MG63 (cell line): ENCODE data around the gene AGPAT2. TPM values are rescaled to one million over a fixed set of nuclear protein-coding genes. Genes with fewer than 3 reads are reported as not detected.
A peak's percentile ranks its signal among the peaks of the same experiment; 100 is the strongest.

ENCODE experiments used
- DNase-seq: peaks from one replicate; pipeline ENCODE4 v3.0.0-alpha.2; 2020
- H3K27me3 ChIP-seq: fragments of 250-450 bp; sonication (Bioruptor Pico); 2 replicates; pipeline ENCODE4 v1.5.1; 2020; ENCODE audit warnings: mild to moderate bottlenecking, moderate library complexity
- H3K36me3 ChIP-seq: fragments of 250-450 bp; sonication (Bioruptor Pico); 2 replicates; pipeline ENCODE4 v1.5.1; 2020; ENCODE audit warnings: mild to moderate bottlenecking, moderate library complexity
- H3K4me3 ChIP-seq: fragments of 250-450 bp; sonication (Bioruptor Pico); 2 replicates; pipeline ENCODE4 v1.5.1; 2020; ENCODE audit warnings: mild to moderate bottlenecking, moderate library complexity
- H3K9me3 ChIP-seq: fragments of 250-450 bp; sonication (Bioruptor Pico); 2 replicates; pipeline ENCODE4 v1.5.1; 2020; ENCODE audit warnings: mild to moderate bottlenecking, moderate library complexity
- total RNA-seq: library from RNA; depleted of rRNA; stranded (reverse); fragments of >200 nt; shearing (Covaris generic); gene quantifications from 2 replicates; pipeline ENCODE4 v1.2.3, GENCODE V29; 2014; ENCODE audit warnings: low replicate concordance; rRNA removed

Gene AGPAT2
- 58.8 and 116 TPM in 2 replicates for total RNA-seq

DNA sequence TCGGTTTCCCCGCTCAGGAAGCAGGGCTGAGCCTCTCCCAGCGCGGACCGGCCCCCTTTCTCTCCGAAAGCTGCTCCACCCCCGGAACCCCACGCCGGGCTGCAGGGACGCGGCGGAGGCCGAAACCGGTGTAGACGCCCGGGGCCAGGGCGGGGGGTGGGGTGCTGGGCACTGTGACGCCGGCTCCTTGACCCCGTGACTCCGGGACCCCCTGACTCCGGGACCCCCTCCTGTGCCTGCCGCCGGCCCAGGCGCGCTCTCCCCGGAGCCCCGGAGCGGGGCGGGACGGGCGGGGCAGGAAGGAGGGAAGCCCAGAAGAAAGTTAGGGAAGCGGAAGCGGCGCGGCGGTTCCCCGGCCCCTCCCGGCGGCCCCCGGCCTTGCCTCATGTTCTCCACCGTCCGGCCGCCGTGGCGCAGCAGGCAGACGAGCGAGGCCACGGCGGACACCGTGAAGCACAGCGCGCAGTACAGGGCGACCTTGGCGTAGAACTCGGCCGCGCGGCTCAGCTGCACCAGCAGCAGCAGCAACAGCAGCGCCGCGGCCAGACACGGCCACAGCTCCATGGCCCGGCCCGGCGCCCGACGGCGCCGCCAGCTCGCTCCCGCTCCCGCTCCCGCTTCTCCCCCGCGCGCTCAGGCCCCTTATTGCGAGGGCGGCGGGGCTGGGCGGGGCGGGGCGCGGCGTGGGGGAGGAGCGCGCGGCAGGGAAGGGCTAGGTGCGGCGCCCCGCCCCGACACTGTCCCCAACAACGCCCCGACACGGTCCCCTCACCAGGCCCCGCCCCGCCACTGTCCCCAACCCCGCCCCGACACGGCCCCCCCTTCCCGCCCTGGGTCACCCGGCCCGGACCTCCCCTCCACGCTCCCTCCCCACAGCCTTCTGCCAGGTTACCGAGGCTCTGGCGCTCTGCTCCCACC lies at the start of gene AGPAT2:
AGPAT2 (minus strand) TSS at position 664 of the 918 bp plus-strand sequence; CDS start at position 564, 100 bp downstream.
- H3K27me3 ChIP-seq, result no peaks in the 10 kb centered on the region
- no peaks in the 10 kb centered on the region; the same call in 1 of the 2 replicates for H3K36me3 ChIP-seq
- H3K4me3 ChIP-seq, result peak within 1 kb of the TSS; percentile 83
- no peaks in the 10 kb centered on the region for H3K9me3 ChIP-seq
- peak; percentile 60 for DNase-seq

DNA sequence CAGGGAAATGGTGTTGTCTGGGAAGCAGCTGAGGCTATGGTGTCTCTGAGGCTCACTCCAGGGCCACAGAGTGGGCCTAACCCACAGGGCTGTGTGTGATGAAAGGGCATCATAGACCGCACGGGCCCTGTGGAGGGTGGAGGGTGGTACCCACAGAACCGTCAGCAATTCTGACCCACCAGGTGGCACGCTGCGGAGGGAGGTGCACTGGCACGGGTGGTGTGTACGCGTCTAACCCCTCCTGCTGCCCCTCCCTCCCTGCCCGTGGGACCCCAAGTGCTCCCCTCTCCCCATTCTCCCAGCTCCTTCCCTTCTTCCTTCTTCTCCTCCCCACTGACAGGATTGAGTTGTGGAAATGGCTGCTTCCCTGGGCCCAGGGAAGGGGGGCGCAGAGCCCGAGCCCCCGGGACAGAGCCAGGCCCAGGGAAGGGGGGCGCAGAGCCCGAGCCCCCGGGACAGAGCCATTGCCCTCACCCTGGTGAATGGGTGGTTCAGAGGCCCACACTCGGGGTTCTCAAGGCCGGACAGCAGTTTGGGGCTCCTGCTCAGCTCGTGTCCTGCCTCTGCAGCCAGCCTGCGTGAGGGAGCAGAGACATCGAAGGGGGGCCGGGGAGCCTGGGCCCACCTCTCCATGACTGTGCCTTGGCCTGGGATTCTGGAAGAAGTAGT lies 48.7 kb upstream of the AGPAT2 start:
- Histone ChIP-seq H3K36me3 (no peaks in the 10 kb centered on the region), H3K9me3 (no peaks in the 10 kb centered on the region), H3K4me3 (no peak overlapping the region), H3K27me3 (no peaks in the 10 kb centered on the region)
- DNase-seq, result no peak

DNA sequence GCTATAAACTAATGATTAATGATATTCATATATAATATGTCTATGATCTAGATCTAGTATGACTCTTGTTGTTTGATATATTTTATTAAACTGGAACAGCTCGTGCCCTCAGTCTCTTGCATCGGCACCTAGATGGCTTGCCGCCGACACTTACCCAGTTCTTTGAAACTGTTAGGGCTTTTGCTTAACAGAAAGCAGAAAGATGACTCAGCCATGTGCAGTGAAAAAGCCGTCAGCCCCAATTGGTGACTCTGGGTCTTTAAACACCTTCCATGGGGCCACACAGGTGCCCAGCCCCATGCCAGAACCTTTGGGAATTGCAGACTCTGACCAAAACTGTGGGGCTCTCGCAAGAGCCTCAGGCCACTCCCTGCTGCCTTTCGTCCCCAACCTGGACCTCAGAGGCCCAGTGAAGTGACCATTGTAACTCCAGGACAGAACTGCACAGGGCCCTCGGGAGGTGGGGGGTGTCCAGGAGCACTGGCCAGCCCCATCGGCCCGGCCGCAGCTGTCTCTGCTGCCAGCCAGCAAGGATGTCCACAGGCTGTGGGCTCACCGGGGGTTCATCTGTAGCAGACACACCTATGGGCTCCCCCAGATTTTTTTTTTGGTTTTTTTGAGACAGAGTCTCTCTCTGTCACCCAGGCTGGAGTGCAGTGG lies 47.7 kb upstream of the AGPAT2 start:
- Histone ChIP-seq H3K27me3 (no peaks in the 10 kb centered on the region), H3K36me3 (0 out of 2 replicates have a peak, but pooled peaks cover under 1% of the 10 kb centered on the region), H3K9me3 (no peaks in the 10 kb centered on the region), H3K4me3 (no peak overlapping the region)
- no peak for DNase-seq

DNA sequence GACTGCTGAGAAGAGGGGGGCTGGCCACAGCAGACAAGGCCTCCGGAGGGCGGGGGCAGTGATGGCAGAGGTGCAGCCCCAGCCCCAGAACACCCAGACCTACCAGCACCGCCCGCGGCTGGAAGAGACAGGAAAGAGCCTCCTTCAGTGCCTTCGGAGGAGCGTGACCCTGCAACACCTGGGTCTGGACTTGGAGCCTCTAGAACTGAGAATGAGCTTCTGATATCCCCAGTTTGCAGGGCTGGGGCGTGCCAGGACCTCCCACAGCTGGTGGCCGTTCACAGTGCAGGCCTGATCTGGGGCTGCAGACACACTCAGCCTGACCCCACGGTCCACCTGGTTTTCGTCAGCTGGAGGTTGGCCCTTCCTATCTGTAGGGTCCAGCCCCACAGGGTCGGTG lies 46.4 kb upstream of the AGPAT2 start:
- H3K27me3 ChIP-seq, result no peaks in the 10 kb centered on the region
- H3K36me3 ChIP-seq, result 0 out of 2 replicates have a peak, but pooled peaks cover 2% of the 10 kb centered on the region
- no peaks in the 10 kb centered on the region for H3K9me3 ChIP-seq
- DNase-seq, result no peak
- no peak overlapping the region for H3K4me3 ChIP-seq

DNA sequence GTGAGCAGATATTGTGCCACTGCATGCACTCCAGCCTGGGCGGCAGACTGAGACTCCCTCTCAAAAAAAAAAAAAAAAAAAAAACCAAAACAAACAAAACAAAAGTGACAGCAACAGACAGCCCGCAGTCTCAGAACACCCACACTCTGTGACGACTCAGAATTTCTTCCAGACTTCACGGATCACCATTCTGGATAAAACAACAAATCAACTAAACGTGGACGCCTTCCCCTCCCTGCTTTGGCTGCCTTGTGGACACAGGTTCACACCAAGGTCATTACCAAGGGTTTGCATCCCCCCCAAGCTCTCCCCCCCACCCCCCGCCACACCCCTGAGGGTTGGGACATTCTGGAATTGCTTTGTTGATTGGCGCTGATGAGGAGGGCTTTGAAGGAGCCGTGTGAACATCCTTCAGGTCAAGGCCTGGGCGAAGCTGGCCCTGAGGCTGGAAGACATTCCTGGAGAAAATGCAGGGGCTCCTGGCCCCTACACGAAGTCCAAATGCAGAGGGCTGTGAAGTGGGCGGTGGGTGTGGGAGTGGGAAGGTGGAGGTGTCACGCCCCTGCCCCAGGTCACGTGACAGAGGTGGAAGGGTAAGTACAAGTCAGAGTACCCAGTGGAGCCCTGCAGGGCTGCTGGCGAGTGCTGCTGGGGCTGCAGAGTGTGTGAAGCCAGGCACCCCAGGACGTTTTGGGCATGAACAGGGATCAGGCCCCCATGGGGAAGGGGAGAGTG lies 45.4 kb upstream of the AGPAT2 start:
- Histone ChIP-seq H3K27me3 (no peaks in the 10 kb centered on the region), H3K4me3 (no peak overlapping the region), H3K36me3 (peaks cover 3% of the 10 kb centered on the region), H3K9me3 (no peaks in the 10 kb centered on the region)
- no peak for DNase-seq

DNA sequence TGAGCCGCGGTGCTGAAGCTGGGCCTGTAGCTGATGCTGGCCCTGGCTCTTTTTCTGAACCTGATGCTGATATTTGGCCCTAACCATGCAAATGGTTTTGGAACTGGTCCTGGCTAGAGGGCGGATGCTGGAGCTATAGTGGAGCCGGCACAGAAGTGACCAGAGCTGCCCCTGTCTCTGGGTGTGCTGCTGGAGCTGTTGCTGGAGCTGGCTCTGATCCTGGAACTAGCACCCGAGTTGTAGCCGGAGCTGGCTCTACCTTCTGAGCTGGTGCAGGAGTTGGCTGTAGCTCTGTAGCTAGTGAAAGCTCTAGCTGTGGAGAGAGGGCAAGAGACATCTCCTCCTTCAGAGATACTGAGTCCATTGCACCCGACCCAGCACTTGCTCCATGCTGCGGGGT lies 42.7 kb upstream of the AGPAT2 start:
- Histone ChIP-seq H3K4me3 (no peak overlapping the region; the same call in 1 of the 2 replicates), H3K9me3 (no peaks in the 10 kb centered on the region), H3K27me3 (no peaks in the 10 kb centered on the region), H3K36me3 (peaks cover 30% of the 10 kb centered on the region)
- no peak for DNase-seq

DNA sequence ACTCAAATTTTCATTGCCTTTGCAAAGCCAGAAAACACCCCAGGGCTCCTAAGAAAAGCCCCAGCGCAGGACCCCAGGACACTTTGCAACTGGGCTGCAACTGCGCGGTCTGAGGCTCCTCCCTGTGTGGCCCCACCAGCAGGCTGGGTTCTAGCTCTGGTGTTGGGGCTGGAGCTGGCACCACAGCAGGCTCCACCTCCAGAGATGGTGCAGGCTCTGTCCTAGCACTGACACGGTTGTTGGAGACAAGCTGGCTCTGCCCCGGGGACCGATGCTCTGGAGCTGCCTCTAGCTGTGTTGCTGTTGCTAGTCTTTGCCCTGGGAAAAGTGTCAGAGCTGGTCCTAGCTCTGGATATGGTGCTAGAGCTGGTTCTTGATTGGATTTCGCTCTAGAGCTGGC lies 41.9 kb upstream of the AGPAT2 start:
- DNase-seq, result peak; percentile 68
- Histone ChIP-seq H3K9me3 (no peaks in the 10 kb centered on the region), H3K27me3 (no peaks in the 10 kb centered on the region), H3K36me3 (peaks cover 37% of the 10 kb centered on the region), H3K4me3 (peak overlapping the region; percentile 98)

DNA sequence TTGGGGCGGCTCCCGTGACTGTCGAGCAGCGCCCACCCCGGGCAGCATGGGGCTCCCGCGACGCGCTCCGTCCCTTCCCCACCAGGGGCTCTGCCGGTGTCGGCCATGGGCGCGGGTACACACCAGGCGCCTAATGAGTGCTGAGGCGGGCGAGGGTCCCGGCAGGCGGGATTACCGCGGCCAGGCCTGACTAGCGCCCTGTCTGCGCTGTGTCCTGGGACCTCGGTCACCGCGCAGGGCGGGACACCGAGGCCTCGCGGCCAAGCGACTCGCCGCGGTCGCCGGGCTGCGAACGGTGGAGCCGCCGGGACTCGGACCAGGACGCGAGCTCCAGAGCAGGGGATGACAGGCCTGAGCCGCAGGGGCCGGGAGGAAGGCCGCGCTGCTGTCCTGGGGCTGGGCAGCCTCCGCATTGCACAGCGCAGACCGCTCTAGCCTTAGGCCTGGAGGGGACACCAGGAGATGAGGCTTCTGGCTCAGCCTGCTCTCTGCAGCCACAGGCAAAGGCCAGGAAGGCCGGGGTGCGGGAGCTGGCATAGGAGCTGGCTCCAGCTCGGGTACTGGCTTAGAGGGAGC lies 41.4 kb upstream of the AGPAT2 start:
- DNase-seq, result peak; percentile 38
- H3K4me3 ChIP-seq, result peak overlapping the region; percentile 98
- H3K36me3 ChIP-seq, result peaks cover 42% of the 10 kb centered on the region
- H3K27me3 ChIP-seq, result no peaks in the 10 kb centered on the region
- no peaks in the 10 kb centered on the region for H3K9me3 ChIP-seq

DNA sequence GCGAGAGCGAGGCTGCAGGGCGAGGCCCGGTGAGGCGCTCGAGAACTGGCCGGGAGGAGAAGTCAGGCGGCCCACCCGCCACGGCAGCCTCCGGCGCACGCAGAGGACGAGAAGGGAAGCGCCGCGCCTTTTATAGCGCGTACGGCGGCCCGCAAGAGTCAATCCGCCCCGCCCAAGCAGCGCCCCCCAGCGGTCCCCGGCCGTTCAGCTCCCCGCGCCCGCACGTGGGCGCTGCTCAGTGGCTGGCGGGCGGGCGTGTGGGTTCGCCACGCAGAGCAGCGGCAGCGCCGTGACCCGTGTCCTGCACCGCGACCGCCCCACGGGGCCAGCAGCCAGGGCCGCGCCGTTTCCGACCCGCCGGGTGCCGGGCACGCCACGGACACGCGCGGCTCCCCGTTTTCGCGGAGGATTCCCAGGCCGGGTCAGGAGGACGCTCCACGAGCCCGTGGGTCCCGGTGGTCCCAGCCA lies 40.9 kb upstream of the AGPAT2 start:
- H3K9me3 ChIP-seq, result no peaks in the 10 kb centered on the region
- no peaks in the 10 kb centered on the region for H3K27me3 ChIP-seq
- peak overlapping the region; percentile 98 for H3K4me3 ChIP-seq
- peaks cover 48% of the 10 kb centered on the region for H3K36me3 ChIP-seq
- DNase-seq, result peak; percentile 88

DNA sequence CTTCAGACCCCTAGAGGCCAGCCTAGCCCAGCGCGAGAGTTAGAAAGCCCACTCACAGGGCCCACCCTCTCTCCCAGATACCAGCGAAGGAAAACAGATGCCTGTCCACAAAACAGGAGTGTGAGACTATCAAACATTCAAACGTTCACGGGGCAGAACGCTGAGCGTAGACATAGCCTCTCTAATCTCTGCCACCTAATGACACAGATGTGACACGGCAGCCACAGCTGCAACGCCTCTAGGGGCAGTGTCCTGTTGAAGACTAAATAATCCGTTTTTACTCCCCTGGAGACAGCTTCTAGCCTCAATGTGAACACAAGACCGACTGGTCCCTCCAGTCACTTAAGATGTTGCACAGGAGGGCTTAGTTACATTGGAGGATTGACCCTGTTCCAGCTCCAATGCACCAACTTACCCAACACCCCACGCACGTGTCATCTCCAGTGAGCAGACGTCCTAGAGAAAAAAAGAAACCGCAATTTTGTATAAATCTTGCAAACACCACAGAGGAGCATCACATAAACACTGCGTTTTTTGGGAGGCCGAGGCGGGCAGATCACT lies 39.5 kb upstream of the AGPAT2 start:
- H3K9me3 ChIP-seq, result no peaks in the 10 kb centered on the region
- no peak for DNase-seq
- H3K36me3 ChIP-seq, result peaks cover 58% of the 10 kb centered on the region

DNA sequence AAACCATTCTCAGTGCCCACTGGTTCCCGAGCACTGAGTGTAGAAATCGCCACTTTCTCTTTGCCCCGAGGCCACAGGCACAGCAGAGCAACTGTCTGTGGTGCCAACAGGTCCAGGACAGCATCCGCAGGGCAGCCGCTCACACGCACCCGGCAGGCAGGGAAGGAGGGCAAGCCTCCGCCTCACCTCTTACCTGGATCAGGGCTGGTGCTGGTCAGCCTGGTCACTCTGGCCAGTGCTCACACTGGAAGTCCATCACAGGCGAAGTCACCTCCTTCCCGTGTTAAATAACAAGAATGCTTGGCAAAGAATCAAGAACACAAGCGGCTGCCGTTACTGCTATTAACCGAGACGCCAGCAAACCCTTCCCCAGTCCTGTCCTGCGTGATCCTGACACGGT lies 38.9 kb upstream of the AGPAT2 start:
- Histone ChIP-seq H3K9me3 (no peaks in the 10 kb centered on the region), H3K27me3 (no peaks in the 10 kb centered on the region), H3K4me3 (peak overlapping the region; percentile 98), H3K36me3 (peaks cover 58% of the 10 kb centered on the region)
- DNase-seq, result no peak

More for the DNA sequence above, 39.5 kb upstream of the AGPAT2 start:
- Histone ChIP-seq H3K27me3 (no peaks in the 10 kb centered on the region), H3K4me3 (peak overlapping the region; percentile 98)

DNA sequence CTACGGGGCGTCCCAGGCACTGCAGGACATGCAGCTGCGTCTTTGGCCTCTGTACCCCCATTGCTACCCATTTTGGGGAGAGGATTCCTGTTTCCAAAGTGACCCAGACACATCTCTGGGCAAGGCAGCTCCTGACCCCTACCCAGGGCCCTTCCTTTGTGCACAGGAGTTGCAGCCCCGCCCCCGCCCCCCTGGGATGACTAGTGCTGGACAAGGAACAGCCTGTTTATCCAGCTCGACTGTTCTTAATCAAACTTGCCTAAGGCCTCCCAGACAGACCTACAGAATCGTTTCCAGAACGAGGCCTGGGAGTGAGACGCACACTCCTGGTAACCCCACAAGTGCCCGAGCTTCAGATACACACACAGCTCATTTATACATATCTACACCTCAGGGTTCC lies 38.4 kb upstream of the AGPAT2 start:
- Histone ChIP-seq H3K9me3 (no peaks in the 10 kb centered on the region), H3K36me3 (peaks cover 58% of the 10 kb centered on the region), H3K4me3 (peak overlapping the region; percentile 98), H3K27me3 (no peaks in the 10 kb centered on the region)
- no peak for DNase-seq

DNA sequence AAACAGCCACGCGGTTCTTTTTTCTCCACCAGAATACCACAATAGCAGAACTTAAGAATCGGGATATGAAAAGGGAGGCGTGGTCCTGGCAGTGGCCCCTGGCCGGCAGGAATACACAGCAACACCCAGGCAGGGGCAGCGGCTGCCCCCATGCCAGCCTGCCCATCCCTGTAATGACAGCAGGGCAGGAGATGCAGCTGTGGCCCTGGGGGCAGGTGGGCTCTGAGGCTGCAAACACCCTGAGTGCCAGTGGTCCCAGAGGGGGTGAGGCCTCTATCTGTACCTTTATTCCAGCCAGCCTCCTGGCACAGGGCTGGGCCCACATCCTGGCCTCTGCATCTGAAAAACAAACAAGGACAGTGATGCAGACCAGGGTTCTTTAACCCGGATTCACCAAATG lies 37.5 kb upstream of the AGPAT2 start:
- Histone ChIP-seq H3K9me3 (no peaks in the 10 kb centered on the region), H3K36me3 (peaks cover 56% of the 10 kb centered on the region), H3K27me3 (no peaks in the 10 kb centered on the region), H3K4me3 (no peak overlapping the region)
- no peak for DNase-seq

DNA sequence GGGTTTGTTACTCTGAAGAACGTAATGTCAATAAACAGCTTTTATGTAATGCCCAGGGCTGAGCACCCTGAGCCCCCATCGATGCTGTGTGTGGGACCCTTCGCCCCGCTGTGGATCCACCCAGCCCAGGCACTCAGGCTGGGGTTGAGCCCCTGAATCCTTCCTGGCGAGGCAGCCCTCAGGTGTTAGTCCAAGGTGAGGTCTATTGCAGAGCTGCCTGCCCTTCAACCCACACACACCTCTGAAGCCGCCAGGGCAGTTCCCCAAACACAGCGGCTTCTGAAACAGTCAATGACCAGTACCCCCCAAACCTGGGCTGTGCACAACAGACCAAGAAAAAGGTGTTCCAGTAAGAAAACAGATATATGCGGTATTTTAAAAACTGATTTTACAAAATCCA lies 36.7 kb upstream of the AGPAT2 start:
- no peak for DNase-seq

DNA sequence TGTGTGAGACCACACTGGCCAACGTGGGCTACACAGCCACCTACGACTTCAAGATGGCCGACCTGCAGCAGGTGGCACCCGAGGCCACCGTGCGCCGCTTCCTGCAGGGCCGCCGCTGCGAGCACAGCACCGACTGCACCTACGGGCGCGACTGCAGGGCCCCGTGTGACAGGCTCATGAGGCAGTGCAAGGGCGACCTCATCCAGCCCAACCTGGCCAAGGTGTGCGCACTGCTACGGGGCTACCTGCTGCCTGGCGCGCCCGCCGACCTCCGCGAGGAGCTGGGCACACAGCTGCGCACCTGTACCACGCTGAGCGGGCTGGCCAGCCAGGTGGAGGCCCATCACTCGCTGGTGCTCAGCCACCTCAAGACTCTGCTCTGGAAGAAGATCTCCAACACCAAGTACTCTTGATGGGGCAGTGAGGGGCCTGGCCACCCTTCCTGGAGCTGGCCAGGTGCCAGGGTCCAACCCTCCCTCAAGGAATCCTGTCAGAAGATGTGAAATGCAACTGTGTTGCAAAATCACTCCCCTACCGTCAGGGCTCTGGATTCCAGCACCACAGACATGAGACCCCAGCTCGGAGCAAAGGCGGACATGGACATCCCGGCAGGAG lies 36.2 kb upstream of the AGPAT2 start:
- no peaks in the 10 kb centered on the region for H3K9me3 ChIP-seq
- DNase-seq, result no peak
- no peak overlapping the region for H3K4me3 ChIP-seq
- H3K27me3 ChIP-seq, result no peaks in the 10 kb centered on the region
- H3K36me3 ChIP-seq, result peaks cover 56% of the 10 kb centered on the region

More for the DNA sequence above, 36.7 kb upstream of the AGPAT2 start:
- Histone ChIP-seq H3K36me3 (peaks cover 56% of the 10 kb centered on the region), H3K9me3 (no peaks in the 10 kb centered on the region), H3K27me3 (no peaks in the 10 kb centered on the region), H3K4me3 (no peak overlapping the region)
